ENCODE measurements around the gene NXPE1.
"Not testable (repeated sequence)": the region's sequence is repeated elsewhere in the genome, so short reads cannot be mapped to it uniquely, and the experiment has no call there.

The NXPE1 gene

GRCh38 chr11:114559425-114560310 is at the start of gene NXPE1:
NXPE1 (minus strand) TSS chr11:114559881; CDS start chr11:114551201, 8,680 bp downstream.
- DNase-seq (ENCODE audit: low spot score) = no peak

GRCh38 chr11:114609429-114609828 is 49.7 kb upstream of the NXPE1 start:
- no peak for DNase-seq (ENCODE audit: low spot score)

DNA sequence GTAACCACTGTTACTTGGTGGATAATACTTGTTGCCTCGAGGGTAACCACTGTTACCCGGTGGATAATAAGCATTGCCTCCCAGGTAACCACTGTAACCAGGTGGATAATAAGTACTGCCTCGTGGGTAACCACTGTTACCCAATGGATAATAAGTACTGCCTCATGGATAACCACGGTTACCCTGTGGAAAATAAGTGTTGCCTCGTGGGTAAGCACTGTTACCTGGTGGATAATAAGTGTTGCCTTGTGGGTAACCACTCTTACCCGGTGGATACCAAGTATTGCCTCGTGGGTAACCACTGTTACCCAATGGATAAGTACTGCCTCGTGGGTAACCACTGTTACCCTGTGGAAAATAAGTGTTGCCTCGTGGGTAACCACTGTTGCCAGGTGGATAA is 48.9 kb upstream of the NXPE1 start:
- not testable (repeated sequence) for DNase-seq (ENCODE audit: low spot score)

DNA sequence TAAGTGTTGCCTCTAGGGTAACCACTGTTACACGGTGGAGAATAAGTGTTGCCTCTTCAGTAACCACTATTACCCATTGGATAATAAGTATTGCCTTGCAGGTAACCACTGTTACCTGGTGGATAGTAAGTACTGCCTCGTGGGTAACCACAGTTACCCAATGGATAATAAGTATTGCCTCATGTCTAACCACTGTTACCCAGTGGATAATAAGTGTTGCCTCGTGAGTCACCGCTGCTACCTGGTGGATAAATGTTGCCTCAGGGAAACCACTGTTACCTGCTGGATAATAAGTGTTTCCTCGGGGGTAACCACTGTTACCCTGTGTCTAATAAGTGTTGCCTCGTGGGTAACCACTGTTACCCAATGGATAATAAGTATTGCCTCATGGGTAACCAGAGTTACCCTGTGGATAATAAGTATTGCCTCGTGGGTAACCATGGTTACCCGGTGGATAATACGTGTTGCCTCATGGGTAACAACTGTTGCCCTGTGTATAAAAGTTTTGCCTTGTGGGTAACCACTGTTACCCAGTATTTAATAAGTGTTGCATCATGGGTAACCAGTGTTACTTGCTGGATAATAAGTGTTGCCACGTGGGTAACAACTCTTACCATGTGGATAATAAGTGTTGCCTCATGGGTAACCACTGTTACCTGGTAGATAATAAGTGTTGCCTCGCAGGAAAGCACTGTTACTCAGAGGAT is 48.2 kb upstream of the NXPE1 start:
- DNase-seq (ENCODE audit: low spot score) = no peak

- DNase-seq (ENCODE audit: low spot score) = not testable (repeated sequence)
These were observed 47.1 kb upstream of the NXPE1 start for GRCh38 chr11:114606802-114607075.

DNA sequence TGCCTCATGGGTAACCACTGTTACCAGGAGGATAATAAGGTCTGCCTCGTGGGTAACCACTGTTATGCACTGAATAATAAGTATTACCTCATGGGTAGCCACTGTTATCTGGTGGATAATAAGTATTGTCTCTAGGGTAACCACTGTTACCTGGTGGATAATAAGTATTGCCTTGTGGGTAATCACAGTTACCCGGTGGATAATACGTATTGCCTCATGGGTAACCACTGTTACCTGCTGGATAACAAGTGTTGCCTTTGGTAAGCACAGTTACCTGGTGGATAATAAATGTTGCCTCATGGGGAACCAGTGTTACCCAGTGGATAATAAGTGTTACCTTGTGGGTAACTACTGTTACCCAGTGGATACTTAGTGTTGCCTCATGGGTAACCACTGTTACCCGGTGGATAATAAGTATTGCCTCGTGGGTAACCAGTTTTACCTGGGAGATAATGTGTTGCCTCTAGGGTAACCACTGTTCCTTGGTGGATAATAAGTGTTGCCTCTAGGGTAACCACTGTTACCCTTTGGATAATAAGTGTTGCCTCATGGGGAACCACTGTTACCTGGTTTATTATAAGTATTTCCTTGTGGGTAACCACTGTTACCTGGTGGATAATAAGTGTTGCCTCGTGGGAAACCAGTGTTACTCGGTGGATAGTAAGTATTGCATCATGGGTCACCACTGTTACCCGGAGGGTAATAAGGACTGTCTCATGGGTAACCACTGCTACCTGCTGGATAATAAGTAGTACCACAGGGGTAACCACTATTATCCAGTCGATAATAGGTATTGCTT is 46.5 kb upstream of the NXPE1 start:
- no peak for DNase-seq (ENCODE audit: low spot score)

GRCh38 chr11:114605370-114605769 is 45.7 kb upstream of the NXPE1 start:
- DNase-seq (ENCODE audit: low spot score) = no peak

DNA sequence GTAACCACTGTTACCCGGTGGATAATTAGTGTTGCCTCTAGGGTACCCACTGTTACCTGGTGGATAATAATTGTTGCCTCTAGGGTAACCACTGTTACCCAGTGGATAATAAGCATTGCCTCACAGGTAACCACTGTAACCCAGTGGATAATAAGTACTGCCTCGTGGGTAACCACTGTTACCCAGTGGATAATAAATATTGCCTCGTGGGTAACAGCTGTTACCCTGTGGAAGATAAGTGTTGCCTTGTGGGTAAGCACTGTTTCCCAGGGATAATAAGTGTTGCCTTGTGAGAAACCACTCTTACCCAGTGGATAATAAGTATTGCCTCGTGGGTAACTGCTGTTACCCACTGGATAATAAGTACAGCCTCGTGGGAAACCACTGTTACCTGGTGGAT is 45.2 kb upstream of the NXPE1 start:
- DNase-seq (ENCODE audit: low spot score) = no peak

- DNase-seq (ENCODE audit: low spot score) = no peak
These were observed 44.6 kb upstream of the NXPE1 start for GRCh38 chr11:114604179-114604813.

GRCh38 chr11:114603151-114603550 is 43.5 kb upstream of the NXPE1 start:
- DNase-seq (ENCODE audit: low spot score) = not testable (repeated sequence)

DNA sequence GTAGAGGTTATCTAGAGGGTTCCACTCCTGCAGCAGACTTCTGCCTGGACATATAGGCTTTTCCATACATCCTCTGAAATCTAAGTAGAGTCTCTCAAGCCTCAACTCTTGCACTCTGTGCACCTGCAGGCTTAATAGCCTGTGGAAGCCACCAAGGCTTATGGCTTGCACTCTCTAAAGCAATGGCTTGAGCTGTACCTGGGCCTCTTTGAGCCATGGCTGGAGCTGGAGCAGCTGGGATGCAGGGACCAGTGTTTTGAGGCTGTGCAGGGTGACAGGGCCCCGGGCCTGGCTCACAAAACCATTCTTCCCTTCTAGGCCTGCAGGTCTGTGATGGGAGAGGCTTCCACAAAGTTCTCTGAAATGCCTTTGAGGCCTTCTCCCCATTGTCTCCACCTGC is 38.8 kb upstream of the NXPE1 start:
- no peak for DNase-seq (ENCODE audit: low spot score)

DNA sequence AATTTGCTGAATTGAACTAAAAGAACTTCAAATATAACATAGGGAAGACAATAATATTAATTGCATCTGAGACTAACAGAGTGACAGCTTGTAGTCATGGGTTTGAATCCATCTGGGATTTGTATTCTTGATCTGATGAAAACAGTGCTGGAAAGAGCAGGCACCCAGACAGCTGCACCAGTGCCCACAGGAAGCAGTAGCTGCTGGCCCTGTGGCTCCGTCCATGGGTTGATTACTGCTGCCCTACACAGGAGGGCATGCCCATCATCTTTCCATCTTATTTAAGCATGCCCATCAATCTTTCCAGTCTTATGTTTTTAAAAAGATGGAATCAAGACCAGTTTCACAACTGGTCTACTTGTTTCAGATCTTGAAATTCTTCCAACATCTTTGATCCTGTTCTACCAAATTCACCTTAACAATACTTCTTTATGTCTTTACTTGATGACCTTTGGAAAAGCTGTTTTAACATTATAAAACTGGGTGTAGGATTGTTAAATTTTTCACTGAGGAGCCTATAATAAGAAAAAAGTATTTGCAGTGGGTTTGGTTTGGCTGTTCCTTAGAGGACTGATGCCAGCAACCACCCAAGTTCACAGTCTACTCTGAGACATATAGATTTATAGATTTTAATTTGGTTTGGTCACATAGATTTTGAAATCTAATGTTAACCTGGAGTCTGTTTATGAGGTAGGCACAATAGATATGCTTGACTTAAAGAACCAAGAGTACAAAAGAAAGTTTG is 36.7 kb upstream of the NXPE1 start:
- DNase-seq (ENCODE audit: low spot score) = no peak

GRCh38 chr11:114595571-114595970 is 35.9 kb upstream of the NXPE1 start, which contains the start of gene NXPE4:
NXPE4 (minus strand) TSS chr11:114595786; CDS start chr11:114594759, 1,027 bp downstream.
- DNase-seq (ENCODE audit: low spot score) = no peak

GRCh38 chr11:114594703-114595102 is 35.0 kb upstream of the NXPE1 start:
- DNase-seq (ENCODE audit: low spot score) = no peak

DNA sequence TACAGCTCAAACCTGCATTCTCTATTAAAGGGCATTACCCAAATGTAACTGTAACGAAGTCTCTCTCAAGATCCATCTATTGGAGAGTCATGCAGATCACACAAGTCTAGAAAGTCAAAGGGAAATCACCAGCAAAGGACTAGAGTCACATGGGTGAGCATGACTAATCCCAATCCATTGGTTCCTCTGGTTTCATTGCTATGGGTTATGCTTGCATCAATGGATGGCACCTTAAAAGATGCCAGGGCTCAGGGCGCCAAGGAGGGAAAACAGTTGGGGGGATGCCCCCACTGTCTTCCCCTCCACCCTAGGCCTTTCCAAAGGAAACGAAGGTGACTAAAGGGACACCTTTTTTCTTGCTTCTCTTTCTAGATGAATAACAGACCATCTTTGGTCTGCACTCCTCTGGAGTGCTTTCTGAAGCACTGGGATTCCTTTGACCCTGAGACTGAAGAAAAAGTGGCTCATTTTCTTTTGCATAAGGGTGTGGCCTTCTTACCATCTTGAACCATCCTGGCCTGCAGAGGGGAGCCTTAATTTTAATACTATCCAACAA is 27.8 kb upstream of the NXPE1 start:
- DNase-seq (ENCODE audit: low spot score) = no peak

DNA sequence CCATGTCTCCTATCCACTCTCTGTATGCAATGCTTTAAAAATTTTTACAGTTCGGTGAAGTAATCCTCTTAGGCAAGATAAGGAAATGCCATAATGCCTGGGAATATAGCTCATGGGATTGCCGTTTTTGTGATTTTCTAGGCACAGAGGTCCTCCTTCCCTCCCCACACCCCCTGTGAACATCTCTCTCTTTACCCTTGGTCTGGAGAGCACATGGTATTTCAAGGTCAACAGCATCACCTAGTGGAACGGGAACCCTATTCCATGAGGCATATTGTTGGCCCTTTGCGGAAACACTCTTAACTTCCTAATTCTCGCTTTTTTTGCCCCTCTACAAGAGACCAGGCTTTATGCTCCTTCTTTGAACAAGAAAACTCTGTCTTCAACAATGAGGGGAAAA is 27.1 kb upstream of the NXPE1 start:
- DNase-seq (ENCODE audit: low spot score) = no peak

DNA sequence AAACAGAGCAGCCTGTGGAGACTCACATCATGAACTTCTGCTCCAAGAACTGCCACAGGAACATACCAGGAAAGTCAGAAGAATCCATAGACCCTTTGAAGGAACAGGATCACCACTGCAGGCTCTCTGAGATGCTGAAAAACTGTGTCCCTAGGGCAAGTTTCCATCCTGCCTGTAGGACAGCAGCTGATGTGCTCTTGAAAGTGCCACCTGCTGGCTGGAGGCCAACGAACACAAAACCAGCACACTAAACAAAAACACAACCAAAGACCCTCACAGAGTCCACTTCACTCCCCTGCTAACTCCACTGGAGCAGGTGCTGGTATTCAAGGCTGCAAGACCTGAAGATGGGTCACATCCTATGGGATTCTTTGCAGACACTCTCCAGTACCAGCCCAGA is 12.0 kb upstream of the NXPE1 start:
- no peak for DNase-seq (ENCODE audit: low spot score)

- DNase-seq (ENCODE audit: low spot score) = no peak
These were observed 10.1 kb upstream of the NXPE1 start for GRCh38 chr11:114569801-114570200.

DNA sequence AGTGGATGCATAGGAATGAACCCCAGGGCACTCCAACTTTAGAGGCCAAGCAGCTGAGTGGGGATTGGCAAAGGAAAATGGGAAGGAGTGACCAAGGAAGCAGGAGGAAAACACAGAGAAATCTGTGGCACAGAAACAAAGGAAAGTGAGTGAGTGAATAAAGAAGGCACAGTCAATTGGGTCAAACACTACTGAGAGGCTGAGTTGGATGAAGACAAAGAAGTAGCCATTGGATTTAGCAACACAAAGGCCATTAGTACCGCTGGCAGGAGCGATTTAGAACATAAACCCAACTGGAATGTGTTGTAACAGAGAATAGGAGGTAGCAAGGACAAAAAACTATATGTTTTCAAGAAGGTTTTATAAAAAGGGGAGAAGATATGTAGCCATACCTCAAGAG is 6.6 kb upstream of the NXPE1 start:
- no peak for DNase-seq (ENCODE audit: low spot score)

DNA sequence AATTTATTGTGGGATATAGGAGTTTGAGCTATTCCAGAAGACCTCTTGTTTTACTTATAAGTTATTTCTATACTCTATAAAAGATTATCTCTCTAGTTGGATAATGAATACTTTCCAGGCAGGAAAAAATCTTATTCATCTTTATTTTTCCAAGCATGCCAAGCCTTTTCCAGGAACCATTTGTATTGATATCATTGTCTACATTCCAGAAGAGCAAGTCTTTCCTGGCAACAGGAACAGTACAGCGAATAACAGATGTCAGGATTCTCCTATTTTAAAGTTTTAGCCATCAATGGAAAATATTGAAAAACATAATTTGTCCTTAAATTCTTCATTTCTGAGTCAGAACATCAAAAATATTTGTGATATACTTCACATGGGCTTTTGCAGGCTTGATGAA is 5.2 kb upstream of the NXPE1 start:
- DNase-seq (ENCODE audit: low spot score) = no peak

- DNase-seq (ENCODE audit: low spot score) = no peak
These were observed 3.4 kb upstream of the NXPE1 start for GRCh38 chr11:114563077-114563476.

All from pons (tissue), 1 donor.